Hepatic stellate cell (primary cell): ENCODE data around the gene AZU1.
"Not testable (repeated sequence)": the region's sequence is repeated elsewhere in the genome, so short reads cannot be mapped to it uniquely, and the experiment has no call there.

Experiments used
- DNase-seq: peaks from one replicate; pipeline ENCODE4 v3.0.0; 2011; ENCODE audit warnings: low spot score

AZU1 gene

DNA sequence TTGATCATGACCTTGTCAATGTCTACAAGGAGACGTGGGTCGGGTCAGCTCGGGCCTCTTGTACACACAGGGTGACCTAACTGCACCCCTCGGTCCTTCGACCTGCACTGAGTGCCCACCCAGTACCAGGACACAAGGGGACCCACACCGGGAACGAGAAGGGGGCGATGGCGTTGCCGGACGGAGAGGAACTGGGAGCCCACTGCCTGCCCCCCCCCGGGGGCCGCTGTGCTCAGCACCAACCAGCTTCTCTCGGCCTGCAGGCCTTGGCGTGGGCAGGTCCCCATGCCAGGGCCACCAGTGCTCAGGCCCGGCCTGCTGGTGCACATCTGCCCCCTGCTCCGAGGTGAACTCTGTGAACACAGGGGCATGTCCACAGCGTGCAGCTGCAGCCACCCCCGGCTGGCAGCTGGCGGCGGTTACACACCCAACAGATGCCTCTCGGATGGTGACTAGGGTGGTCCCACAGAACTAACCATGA is 46.0 kb downstream of the AZU1 start:
- no peak for DNase-seq

DNA sequence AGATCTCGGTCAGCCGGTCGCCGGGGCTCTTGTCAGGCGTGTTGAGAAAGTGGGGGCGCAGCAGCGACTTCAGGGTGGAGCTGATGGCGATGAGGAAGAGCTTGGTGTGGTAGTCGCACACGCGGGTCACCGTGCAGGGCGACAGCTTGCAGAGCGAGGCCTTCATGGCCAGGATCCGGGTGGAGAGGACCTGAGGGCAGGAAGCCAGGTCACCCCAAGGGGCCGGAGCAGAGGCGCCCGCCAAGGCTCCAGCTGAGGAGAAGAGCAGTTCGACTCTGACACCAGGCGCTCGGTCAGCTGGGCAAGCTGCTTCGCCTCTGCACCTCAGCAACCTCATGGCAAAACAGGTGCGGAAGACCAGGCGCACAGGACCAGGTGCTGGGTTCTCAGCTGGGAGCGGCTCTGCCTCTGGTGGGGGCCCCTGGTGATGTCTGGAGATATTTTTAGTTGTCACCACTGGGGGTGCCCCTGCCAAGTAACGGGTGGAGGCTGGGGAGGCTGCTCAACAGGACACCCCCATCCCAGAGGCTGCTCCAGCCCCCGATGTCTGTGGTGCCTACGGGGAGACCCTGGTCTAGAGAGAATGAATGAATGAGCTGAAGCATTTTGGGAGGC is 47.7 kb downstream of the AZU1 start:
- DNase-seq = no peak

GRCh38 chr19:876089-876488 is 48.5 kb downstream of the AZU1 start:
- no peak for DNase-seq

DNA sequence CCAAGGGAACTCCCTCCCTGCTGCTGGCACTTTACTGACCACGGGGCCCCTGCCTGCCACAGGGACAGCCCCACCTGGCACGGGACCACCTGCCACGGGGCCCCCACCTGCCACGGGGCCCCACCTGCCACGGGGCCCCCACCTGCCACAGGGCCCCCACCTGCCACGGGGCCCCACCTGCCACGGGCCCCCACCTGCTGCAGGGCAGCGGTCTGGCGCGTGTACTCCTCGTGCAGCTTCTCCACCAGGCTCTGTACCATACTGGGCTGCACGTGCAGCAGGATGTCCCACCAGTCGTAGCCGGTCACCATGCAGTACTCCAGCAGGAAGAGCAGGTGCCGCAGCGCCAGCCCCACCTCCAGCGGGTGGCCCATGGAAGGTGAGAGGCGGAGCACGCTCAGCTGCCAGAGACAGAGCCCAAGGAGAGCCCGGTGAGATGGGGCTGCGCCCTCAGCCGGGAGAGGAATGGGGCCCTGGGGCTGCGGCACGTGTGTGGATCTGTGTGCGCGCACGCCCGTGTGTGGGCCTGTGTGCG is 49.2 kb downstream of the AZU1 start:
- no peak for DNase-seq

DNA sequence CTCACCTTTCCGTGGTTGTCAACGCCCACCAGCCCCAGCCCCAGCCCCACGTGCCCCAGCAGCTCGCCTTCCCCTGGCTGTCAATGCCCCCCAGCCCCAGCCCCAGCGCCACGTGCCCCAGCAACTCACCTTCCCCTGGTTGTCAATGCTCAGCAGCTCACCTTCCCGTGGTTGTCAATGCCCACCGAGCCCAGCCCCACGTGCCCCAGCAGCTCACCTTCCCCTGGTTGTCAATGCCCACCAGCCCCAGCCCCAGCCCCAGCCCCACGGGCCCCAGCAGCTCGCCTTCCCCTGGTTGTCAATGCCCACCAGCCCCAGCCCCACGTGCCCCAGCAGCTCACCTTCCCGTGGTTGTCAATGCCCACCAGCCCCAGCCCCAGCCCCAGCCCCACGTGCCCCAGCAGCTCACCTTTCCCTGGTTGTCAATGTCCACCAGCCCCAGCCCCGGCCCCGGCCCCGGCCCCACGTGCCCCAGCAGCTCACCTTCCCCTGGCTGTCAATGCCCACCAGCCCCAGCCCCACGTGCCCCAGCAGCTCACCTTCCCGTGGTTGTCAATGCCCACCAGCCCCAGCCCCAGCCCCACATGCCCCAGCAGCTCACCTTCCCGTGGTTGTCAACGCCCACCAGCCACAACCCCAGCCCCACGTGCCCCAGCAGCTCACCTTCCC is 50.5 kb downstream of the AZU1 start:
- not testable (repeated sequence) for DNase-seq

DNA sequence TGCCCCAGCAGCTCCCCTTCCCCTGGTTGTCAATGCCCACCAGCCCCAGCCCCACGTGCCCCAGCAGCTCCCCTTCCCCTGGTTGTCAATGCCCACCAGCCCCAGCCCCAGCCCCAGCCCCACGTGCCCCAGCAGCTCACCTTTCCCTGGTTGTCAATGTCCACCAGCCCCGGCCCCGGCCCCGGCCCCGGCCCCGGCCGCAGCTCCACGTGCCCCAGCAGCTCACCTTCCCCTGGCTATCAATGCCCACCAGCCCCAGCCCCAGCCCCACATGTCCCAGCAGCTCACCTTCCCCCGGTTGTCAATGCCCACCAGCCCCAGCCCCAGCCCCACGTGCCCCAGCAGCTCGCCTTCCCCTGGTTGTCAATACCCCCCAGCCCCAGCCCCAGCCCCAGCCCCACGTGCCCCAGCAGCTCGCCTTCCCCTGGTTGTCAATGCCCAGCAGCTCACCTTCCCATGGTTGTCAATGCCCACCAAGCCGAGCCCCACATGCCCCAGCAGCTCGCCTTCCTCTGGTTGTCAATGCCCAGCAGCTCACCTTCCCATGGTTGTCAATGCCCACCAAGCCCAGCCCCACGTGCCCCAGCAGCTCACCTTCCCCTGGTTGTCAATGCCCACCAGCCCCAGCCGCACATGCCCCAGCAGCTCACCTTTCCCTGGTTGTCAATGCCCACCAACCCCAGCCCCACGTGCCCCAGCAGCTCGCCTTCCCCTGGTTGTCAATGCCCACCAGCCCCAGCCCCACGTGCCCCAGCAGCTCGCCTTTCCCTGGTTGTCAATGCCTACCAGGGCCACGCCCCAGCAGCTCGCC is 51.3 kb downstream of the AZU1 start:
- DNase-seq = not testable (repeated sequence)

- no peak for DNase-seq
Measured at GRCh38 chr19:879711-880438, 52.2 kb downstream of the AZU1 start.
